8988T (cell line): Measurements from ENCODE around the gene INPP4B.

ENCODE experiments used
- DNase-seq: peaks from one replicate; pipeline ENCODE4 v3.0.0; 2011

The INPP4B gene

GRCh38 chr4:142443469-142443868 lies 402.6 kb downstream of the INPP4B start:
- DNase-seq = no peak

GRCh38 chr4:142440093-142440492 lies 406.0 kb downstream of the INPP4B start:
- no peak for DNase-seq

DNA sequence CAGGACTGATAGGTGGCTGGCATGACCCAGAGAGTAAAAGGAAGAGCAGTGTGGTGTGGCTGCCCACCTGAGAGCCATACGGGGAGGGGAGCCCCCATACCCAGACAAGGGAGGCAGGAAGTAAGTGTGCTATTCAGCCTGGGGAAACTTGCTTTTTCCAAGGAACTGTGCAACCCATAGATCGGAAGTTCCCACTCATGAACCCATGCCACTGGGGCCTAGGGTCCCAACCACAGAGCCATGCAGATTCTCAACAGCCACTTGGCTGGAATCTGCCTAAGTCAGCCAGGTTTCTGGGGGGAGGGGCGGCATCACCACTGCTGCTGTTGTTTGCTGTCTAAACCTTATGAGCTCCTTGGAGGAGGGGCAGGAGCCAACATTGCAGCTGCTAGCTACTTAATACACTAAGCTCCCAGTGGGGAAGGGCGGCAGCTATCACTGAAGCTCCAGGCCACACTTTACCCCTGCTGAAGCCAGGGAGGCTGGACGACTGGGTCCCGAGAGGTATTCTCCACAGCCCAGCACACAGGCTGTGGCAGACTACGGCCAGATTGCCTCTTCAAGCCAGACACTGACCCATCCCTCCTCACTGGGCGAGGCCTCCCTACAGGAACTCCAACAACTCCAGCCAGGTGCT lies 410.4 kb downstream of the INPP4B start:
- no peak for DNase-seq

DNA sequence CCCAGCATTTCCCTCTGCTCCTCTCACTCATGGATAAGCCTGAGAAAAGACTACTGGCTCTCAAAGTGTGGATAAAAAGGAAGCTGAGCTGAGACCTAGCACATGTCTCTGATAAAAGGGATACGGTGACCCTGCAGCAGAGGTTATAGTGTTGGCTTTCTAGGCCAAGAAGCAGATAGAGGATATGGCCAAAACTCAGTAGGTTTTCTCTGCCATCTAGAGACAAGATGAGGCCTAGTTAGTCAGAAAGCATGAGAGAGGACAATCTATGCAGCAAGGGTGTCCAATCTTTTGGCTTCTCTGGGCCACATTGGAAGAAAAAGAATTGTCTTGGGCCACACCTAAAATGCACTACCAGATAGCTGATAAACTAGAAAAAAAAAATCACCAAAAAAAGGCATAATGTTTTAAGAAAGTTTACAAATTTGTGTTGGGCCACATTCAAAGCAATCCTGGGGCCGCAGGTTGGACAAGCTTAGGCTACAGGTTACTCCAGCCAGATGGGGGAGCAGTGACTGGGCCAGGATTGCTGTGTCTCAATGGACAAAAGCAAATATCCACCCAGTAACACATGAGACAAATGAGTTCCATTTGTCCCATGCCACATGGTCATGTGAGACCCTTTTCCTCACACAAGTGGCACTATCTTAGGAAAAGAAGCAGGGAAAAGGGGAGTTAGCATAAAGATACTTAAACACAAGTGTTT lies 411.4 kb downstream of the INPP4B start:
- no peak for DNase-seq

DNA sequence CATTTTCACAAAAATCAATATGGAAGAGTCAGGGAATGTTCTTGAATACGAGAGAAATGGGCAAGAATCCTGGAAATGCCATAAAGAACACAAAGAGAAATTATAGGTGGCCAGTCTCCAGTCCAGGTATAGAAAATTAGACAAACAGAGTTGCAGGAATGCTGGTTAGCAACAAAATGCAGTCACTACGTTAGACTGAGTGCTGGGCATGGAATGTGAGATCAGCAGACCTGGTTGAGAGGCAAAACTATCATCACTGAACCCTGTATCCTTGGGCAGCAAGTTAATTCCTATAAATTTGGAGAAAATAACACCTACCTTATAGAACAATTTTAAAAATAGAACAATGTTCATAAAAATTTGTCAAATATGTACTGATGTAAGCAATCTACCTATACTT lies 417.4 kb downstream of the INPP4B start:
- no peak for DNase-seq

DNA sequence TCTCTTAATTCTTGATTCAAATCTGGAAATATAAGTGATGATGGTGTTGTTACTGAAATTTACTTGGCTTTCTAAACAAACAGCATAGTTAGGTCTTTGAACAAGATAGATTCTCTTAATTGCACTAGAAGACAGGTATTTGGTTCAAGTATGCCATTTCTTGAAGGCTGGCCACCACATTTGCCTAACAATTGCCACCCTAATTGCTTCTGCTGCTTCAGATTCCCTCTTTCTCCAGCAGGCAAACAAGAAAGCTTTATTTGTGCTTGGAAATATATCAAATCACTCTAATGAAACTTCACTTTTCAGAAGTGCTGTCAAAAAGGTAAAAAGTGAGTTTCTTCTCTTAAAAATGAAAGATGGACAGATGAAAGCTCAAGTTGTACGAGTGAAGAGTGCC lies 418.6 kb downstream of the INPP4B start:
- DNase-seq = no peak

DNA sequence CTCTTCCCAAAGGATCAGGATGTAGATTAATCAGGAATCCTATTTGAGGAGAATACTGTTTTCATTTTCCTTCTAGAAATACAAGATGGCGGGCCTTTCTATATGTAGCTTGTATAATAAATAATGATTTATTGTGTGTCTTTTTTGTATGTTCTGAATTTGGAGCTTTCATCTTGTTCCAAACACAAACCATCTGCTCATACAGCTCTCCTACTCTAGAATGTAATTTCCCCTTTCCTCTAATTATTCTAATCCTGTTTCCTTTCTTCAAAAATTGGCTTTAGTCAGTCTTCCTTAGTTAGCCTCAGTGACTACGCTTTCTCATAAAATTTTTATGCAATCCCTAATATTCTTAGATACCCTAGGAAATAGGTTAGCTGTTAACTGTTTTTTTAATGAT lies 422.2 kb downstream of the INPP4B start:
- no peak for DNase-seq

GRCh38 chr4:142420311-142421095 lies 425.6 kb downstream of the INPP4B start:
- DNase-seq = no peak

- DNase-seq = no peak
Measured at GRCh38 chr4:142419712-142420111, 426.4 kb downstream of the INPP4B start.

- no peak for DNase-seq
Measured at GRCh38 chr4:142418697-142419096, 427.4 kb downstream of the INPP4B start.

GRCh38 chr4:142416711-142417275 lies 429.3 kb downstream of the INPP4B start:
- no peak for DNase-seq

GRCh38 chr4:142416121-142416520 lies 430.0 kb downstream of the INPP4B start:
- DNase-seq = no peak

DNA sequence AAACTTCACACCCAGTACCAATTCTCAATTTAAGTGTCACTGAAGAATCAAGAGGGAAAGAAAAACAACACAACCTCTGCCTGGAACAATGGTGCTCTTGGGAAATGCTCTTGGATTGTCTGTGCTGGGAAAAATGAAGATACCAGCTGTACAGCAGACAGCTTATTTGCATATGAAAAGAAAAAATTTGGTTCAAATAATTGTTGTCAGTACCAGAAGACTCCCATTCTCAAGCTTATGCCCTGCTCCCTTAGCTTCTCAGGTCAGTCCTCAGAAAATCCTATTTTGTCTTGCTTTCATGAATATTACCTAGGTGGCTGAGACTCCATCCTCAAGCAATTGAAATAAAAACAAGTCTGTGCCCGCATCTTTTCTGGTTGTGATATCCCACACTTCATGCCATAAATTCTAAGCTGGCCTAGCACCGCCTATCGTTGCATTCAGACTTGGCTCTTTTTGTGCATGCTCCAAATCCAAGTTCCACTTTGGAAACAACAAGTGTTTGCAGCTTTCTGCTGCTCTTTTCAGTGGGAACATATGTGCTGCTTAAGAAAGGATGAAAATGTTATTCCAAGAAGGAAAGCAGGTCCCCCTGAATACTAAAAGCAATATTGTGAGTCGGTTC lies 431.6 kb downstream of the INPP4B start:
- DNase-seq = no peak

GRCh38 chr4:142413485-142413884 lies 432.6 kb downstream of the INPP4B start:
- DNase-seq = no peak

DNA sequence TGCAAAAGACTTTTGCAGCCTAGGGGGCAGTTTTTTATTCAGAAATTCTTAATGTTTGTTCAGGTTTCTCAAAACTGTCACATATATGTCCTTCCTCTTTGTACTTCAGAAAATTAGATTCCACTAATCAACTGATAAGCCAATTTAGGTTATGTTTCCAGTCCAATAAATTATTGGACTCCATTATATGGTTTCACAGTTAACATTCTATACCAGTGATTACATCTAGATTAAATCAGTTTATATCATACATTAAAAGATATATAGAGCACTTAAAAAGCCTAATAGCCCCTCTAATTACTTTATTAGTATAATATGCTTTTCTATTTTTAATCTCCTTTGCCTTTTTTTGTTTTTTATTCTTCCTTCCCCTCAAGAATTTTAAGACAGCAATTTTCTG lies 434.1 kb downstream of the INPP4B start:
- no peak for DNase-seq

DNA sequence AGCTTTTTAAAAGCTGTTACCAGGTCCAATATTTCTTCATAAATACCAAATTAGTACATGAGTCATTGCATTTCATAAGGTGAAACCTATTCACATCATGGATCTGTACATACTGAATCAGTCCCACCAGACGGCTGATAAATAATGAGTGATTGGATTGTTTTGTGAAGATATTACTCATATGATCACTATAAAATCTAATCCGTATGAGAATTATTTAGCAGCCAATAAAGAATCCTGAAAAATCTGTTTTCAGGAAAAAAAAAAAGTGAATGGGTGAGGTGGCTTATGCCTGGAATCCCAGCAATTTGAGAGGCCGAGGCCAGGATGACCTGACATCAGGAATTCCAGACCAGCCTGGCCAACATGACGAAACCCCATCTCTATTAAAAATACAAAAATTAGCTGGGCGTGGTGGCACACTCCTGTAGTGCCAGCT lies 438.1 kb downstream of the INPP4B start:
- DNase-seq = no peak

DNA sequence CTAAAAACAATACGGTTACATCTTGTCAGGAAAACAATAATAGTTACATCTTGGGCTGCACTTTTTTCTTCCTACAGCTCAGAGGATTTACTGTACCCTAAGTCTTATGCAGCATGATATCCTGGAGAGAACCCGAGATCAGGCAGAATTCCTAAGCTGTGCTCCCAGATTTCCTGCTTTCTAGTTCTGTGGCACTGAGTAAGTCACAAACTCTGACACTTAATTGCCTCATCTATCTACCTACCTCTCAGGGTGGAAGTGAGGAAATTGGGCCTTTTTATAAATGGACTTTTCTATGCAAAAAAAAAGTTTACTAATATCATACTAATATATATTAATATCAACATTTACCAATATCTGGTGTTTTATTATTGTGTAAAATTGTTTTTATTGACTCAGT lies 438.5 kb downstream of the INPP4B start:
- no peak for DNase-seq

DNA sequence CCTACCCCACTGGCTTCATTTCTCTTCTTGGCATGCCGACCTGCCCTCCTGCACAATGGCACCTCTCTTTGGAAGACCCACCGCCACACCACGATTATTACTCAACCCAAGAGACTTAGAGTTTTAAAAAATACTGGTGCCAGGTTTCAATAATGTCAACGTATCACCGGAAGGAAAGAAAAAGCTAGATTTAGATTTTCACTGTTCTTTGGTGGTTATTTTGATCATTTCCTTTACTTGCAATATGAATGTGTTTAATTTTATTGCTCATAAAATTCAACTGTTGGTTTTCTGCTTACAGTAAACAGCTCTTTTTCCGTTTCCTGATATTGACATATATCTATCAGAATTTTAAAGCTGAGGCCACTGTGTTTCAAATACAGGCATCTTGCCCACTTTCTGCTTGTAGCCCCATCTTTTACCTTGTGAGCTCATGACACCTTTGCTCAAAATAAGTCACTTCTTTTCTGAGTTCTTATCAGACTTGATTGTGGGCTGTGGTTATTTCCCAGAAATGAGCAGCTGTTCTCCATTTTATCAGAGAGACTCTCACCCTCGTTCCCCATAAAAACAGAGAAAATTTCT lies 439.1 kb downstream of the INPP4B start:
- DNase-seq = no peak

DNA sequence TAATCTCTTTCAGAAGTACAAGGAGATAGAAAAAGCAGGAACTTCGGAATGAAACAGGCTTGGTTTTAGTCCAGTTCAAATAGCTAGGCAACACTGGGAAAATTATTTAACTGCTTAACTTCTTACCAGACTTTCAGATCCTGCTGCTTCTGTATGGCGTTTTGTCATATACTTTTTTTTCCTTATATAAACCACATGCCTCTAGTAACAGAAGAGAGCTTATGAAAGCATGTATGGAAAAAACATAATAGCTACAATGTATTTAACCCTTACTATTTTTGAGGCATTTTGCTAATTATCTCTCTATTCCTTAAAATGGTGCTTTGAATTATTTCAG lies 439.6 kb downstream of the INPP4B start:
- DNase-seq = no peak

DNA sequence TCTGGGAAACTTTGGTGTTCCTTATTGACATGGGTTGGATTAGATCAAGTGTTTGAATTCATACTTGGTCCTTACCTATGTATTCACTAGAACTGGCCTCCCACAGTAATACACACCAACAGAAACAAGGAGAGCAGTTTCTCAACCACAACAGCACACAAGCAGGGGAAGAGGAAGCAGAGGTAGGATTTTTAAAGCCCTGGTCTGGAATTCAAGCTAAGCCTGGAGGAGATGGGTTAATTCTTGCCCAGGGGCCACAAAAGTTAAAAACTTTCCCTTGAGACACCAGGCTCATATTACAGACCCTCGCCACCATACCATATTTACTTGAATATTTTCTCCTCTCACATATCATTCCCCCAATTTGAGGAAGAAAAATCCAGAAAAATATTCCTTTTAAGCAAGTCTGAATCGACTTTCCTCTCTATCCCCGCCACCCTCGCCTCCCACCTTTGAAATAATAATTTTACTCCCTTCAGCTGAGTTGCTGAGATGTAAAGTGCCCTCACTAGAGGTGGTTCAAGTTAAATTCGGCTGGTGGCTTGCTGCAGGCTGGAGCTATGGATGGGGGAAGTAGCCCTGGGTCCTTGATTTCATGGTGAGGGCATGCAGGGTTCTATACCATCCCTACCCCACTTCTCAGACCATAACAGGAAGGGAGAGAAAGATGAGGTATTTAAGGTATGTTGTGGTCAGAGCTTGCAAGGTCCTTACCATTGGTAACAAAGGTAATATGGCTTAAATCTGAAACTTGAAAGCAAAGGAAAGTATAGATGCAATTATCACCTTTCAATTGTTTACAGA lies 440.2 kb downstream of the INPP4B start:
- DNase-seq = no peak

GRCh38 chr4:142405021-142405694 lies 440.9 kb downstream of the INPP4B start:
- DNase-seq = no peak
